GM12891 (cell line): ENCODE results near the gene SMAD2.
A peak's percentile ranks its signal among the peaks of the same experiment; 100 is the strongest.

Source experiments
- DNase-seq: peaks from one replicate; pipeline ENCODE4 v3.0.0; 2011; ENCODE audit warnings: low spot score; ENCODE audit not compliant: insufficient read length
- FAIRE-seq: peaks from 2 replicates; lab custom pipeline; 2011; peaks lifted over from hg19 to GRCh38; lab: Jason Lieb, UNC
- PAX5 ChIP-seq: IDR thresholded peaks from 2 replicates; pipeline ENCODE4 v1.6.1; 2011; ENCODE audit warnings: low read length, moderate library complexity, mild to moderate bottlenecking; ENCODE audit not compliant: insufficient read depth, severe bottlenecking
- POLR2A ChIP-seq: IDR thresholded peaks from 2 replicates; pipeline ENCODE4 v1.6.1; 2011; ENCODE audit warnings: low read depth, low read length, control low read depth
- POLR2AphosphoS5 ChIP-seq: IDR thresholded peaks from 2 replicates; pipeline ENCODE4 v1.6.1; 2011; ENCODE audit warnings: low read depth, low read length, control low read depth
- POU2F2 ChIP-seq: IDR thresholded peaks from 2 replicates; pipeline ENCODE4 v1.6.1; 2011; ENCODE audit warnings: low read depth, mild to moderate bottlenecking, control low read depth, low read length, moderate library complexity
- SPI1 ChIP-seq: IDR thresholded peaks from 2 replicates; pipeline ENCODE4 v1.6.1; 2011; ENCODE audit warnings: low read depth, low read length, control low read depth
- TAF1 ChIP-seq: IDR thresholded peaks from 2 replicates; pipeline ENCODE4 v1.6.1; 2011; ENCODE audit warnings: low read depth, low read length, control low read depth

The SMAD2 gene

DNA sequence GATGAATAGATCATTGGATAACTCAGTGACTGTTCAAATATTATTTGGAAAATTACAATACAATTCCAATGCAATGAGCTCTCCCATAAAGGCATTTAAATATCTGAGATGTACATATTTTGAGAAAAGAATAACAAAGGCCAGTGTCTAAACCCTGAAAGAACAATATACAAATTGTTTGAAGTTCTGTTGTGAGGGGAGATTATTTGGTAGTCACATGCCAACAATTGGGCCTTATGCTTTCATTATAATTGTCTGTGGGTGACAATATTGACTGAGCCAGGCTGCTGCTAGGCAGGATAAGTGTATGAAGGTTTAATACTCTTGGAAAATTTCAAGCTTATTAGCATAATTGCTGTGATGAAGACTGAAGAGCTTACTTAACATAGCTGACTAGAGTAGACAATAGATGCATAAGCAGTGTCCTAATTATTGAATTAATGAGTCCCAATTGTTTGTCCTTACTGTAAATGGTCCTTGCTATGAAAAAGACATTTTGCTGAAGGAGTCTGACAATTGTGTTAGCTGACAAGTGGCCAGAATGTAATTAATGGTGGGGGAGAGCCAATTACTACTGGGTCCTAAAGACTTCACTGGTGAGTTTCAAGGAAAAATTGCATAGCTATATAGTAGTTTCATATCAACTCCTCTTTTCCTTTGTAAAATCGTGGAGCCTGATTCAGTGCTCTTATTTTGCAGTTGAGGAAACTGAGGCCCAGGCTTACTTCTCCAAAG, 5.0 kb upstream of the SMAD2 start:
- no peak for FAIRE-seq
- TF ChIP-seq PAX5 (no peak), POU2F2 (no peak), POLR2A (no peak), TAF1 (no peak), POLR2AphosphoS5 (no peak), SPI1 (no peak)
- DNase-seq = no peak

DNA sequence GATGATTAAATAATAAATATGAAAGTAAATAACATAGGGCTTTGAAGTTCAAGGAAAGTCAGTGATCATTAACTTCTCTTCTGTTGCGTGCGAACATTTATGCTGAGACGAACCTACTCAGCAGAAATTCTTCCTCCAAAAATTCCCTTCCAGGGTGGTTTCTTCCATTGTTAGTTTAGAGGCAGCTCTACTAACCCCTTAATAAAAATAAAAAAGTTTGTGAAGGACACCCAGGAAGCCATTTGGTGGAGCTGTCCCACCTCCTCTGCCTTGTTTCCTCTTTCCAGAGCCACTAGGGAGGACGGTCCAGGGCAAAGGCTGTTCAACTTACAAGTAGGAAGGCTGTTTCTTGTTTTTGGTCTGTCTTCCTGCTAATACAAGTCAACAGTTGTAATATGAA, 2.1 kb upstream of the SMAD2 start:
- FAIRE-seq (no peak), DNase-seq (no peak)
- TF ChIP-seq PAX5 (no peak), POU2F2 (no peak), TAF1 (no peak), POLR2A (no peak), SPI1 (no peak), POLR2AphosphoS5 (no peak)

- TF ChIP-seq SPI1 (no peak), POU2F2 (no peak), PAX5 (no peak), POLR2AphosphoS5 (no peak), POLR2A (no peak), TAF1 (no peak)
- DNase-seq = no peak
- no peak for FAIRE-seq
Observed at GRCh38 chr18:47932190-47932589, 1.7 kb upstream of the SMAD2 start.

DNA sequence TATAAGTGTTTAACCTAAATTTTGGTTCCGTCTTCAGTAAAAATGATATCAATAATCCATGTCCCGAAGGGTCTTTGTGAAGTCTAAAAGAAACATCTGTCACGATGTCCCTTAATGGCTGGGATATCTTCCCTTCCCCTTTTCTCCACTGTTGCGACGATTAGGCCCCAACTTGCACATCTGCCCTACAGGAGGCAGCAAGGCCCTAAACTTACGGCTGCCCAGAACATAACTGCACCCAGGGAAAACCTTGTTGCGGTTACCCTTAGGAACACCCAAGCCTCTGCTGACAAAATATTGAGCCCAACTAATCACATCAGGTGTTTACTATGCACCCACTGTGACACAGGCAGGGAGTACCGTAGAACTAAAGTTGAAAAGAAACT, 1.3 kb upstream of the SMAD2 start:
- FAIRE-seq (peak; percentile 81), DNase-seq (no peak)
- TF ChIP-seq POLR2A (no peak), POLR2AphosphoS5 (no peak), TAF1 (no peak), PAX5 (no peak), SPI1 (peak; percentile 45; the same call in 1 of the 2 replicates), POU2F2 (no peak)

DNA sequence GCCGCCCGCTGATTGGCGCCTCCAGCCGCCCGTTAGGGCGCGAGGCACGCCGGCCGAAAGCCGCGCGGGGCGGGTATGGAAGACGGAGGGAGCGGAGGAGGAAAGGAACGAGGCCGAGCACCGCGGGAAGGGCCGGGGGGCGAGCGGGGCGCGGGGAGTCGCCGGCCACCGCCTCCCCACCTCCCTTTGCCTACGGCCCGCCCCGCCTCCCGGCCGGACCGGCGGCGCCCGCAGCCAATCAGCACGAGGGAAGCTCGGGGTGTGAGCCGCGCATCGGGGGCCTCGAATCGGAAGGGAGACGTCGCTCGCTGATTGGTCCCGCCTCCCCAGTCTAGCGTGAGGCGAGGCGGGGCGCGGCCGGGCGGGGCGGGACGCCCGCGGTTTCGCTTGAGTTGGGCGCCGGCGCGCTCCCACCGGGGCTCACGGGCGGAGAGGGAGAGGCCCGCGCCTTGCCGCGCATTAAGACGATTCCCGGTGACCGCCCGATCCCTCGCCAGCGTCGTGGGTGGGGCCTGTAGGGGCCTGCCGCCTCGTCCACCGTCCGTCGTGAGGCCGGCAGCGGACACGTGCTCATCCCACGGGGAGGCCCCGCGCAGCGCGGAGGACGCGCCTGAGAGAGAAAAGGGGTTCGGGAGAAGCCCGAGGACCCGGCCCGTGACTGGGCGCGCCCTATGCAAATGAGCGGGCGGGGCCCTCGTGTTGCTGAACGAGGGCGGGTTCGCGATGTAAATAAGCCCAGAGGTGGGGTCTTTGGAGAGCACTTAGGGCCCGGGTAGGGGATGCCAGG, 665 bp upstream of the SMAD2 start:
- DNase-seq (peak; percentile 78), FAIRE-seq (no peak)
- peak; percentile 95 for TF ChIP-seq POU2F2
- no peak for TF ChIP-seq TAF1
- TF ChIP-seq POLR2A = peak; percentile 49; the same call in 1 of the 2 replicates
- TF ChIP-seq SPI1 = no peak
- TF ChIP-seq POLR2AphosphoS5 = no peak
- TF ChIP-seq PAX5 = no peak

DNA sequence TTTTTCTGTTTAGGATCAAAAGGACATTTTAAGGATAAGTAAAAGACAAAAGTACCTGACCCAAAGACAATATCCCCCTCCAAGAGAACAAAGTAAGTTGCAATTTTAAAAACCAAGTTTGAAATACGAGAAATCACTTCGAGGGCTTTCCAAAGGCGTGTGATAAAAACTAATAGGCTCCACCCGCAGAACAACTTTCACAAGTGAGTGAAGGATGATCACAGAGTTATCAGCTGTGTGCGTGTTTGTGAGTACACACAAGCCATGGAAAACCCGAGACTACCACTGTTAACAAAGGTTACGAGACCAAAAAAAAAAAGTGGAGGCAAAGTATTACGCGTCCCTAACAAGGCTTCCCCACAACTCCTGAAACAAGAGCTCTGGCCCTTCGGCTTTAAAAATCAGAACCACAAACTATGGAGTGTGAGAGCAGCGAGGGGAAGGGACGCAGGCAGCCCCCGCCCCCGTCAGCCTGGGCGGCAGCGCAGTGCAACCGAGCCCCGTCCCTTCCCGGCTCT, 719 bp downstream of the SMAD2 start:
- TF ChIP-seq POLR2AphosphoS5 (no peak), PAX5 (no peak), SPI1 (no peak), TAF1 (no peak), POLR2A (no peak), POU2F2 (no peak)
- DNase-seq = no peak
- peak; percentile 28 for FAIRE-seq

DNA sequence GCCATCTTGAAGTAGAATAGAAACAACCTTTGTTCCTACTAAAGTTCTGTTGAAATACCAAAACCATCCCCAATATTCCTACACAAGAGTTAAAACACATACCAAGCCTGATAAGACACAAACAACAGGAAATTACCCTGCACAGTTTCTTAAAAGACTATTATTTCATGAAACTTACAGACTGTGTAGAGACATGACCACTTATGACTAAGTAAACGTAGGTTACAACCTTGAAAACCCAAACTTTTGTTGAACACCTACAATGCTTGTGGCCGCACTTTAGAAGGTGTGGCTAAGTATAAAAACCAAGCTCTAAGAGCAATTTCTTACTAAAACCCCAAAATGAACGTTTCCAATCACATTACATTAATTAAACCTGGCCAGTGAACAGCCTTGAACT, 2.0 kb downstream of the SMAD2 start:
- DNase-seq (no peak), FAIRE-seq (no peak)
- TF ChIP-seq POU2F2 (no peak), POLR2AphosphoS5 (no peak), TAF1 (no peak), PAX5 (no peak), SPI1 (no peak), POLR2A (no peak)

DNA sequence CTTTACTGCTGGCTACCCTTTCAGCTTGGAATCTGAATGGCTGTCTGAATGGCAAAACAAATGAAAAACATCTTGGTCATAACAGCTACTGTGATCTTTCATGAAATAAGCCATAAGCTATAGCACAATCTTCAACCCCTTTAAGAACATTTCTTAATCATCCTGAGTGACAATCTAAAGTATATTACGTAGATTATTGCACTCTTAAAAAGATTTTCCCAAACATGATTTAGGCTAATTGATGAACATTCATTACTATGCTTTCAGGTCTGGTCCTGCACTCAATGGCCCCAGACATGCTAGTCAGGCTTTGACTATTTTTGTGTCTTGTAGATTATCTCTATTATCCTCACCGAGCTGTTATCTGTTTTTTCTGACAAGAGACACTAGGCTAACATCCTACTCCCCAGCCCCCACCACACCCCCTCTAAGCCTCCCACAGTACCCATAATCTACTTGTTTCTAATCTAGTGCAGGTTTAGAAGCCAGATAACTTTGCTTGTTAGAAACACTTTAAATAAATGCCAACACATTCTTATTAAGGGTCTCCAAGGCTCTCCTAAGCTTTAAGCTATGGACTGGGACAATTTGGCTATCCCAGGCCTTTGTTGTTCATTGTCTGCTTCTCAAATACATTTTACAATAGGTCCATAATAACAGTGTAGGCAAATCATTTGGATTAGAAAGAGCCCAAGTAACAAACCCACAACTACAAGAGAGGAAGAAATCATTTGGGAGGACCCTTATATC, 4.2 kb downstream of the SMAD2 start:
- FAIRE-seq = peak; percentile 59
- no peak for DNase-seq
- no peak for TF ChIP-seq POLR2AphosphoS5
- TF ChIP-seq POLR2A = no peak
- no peak for TF ChIP-seq PAX5

DNA sequence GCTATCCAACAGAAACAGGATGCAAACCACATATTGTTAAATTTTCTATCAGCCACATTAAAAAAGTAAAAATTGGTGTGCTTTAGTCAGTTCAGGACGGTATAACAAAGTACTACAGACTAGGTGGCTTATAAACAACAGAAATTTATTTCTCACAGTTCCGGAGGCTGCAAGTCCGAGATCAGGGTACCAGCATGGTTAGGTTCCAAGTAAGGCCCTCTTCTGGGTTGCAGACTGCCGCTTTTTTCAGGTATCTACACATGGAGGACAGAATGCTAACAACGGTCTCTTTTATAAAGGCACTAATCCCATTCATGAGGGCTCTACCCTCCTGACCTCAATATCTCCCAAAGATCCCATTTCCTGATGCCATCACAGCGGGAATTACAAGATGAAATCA, 10.5 kb downstream of the SMAD2 start:
- TF ChIP-seq PAX5 (no peak), POLR2A (no peak), SPI1 (no peak), POU2F2 (no peak), POLR2AphosphoS5 (no peak), TAF1 (no peak)
- FAIRE-seq = no peak
- no peak for DNase-seq
